Measurements from ENCODE around the gene SUPT20HL1. TPM values are rescaled to one million over a fixed set of nuclear protein-coding genes. Genes with fewer than 3 reads are reported as not detected.
"Not testable (repeated sequence)": the region's sequence is repeated elsewhere in the genome, so short reads cannot be mapped to it uniquely, and the experiment has no call there.

SUPT20HL1 gene
- total and polyA plus RNA-seq, 2 experiments from 2014 or later = not detected

- no peaks in the 10 kb centered on the region for H3K27me3 ChIP-seq (replicated peaks; ENCODE audit: insufficient read depth)
- H4K20me1 ChIP-seq (ENCODE audit: insufficient read depth) = no peaks in the 10 kb centered on the region
- no peak for TF ChIP-seq EZH2 (IDR thresholded peaks at IDR 0.05; ENCODE audit: insufficient read depth, poor library complexity, severe bottlenecking)
- no peak for TF ChIP-seq EZH2phosphoT487 (IDR thresholded peaks at IDR 0.05; ENCODE audit: insufficient read depth, low read depth)
- in situ Hi-C loops (cut with MboI) = no loop called here
- no peak overlapping the region for H3K27ac ChIP-seq
- H2AFZ ChIP-seq = no peak overlapping the region
- no peaks in the 10 kb centered on the region for H3K9me2 ChIP-seq (ENCODE audit: insufficient read depth)
- no peaks in the 10 kb centered on the region for H3K9me3 ChIP-seq (ENCODE audit: low read depth)
- no peaks in the 10 kb centered on the region for H3K79me2 ChIP-seq (ENCODE audit: insufficient read depth)
- H3K9ac ChIP-seq = no peak overlapping the region
- 69 to 85% methylated on average over 2 of the region's 2 CpGs for WGBS, 2 experiments (ENCODE audit: low coverage in 1 of 2, low lambda C conversion rate in 2 of 2, missing lambda C conversion rate in 2 of 2)
- H3K36me3 ChIP-seq (ENCODE audit: low read depth) = no peaks in the 10 kb centered on the region
- DNase-seq = no peak
- H3F3A ChIP-seq (ENCODE audit: insufficient read depth) = no peaks in the 10 kb centered on the region
- H3K4me2 ChIP-seq (ENCODE audit: unreplicated experiment) = no peak overlapping the region
- H3K4me1 ChIP-seq (ENCODE audit: insufficient read depth) = no peaks in the 10 kb centered on the region
- no peak overlapping the region for H3K4me3 ChIP-seq
Measured at GRCh38 chrX:24377195-24377594, 16.8 kb downstream of the SUPT20HL1 start.

GRCh38 chrX:24377911-24378468 lies 17.6 kb downstream of the SUPT20HL1 start:
- Histone ChIP-seq H3K27me3 (replicated peaks; ENCODE audit: insufficient read depth) (no peaks in the 10 kb centered on the region), H3K9me3 (ENCODE audit: low read depth) (no peaks in the 10 kb centered on the region), H3K4me1 (ENCODE audit: insufficient read depth) (no peaks in the 10 kb centered on the region), H3K36me3 (ENCODE audit: low read depth) (no peaks in the 10 kb centered on the region), H3K4me2 (ENCODE audit: unreplicated experiment) (no peak overlapping the region), H3K27ac (no peak overlapping the region), H2AFZ (no peak overlapping the region), H3K79me2 (ENCODE audit: insufficient read depth) (no peaks in the 10 kb centered on the region), H3K9me2 (ENCODE audit: insufficient read depth) (no peaks in the 10 kb centered on the region), H3K9ac (no peak overlapping the region), H3K4me3 (no peak overlapping the region), H4K20me1 (ENCODE audit: insufficient read depth) (no peaks in the 10 kb centered on the region), H3F3A (ENCODE audit: insufficient read depth) (no peaks in the 10 kb centered on the region)
- WGBS, 2 experiments (ENCODE audit: low coverage in 1 of 2, low lambda C conversion rate in 2 of 2, missing lambda C conversion rate in 2 of 2) = 100% methylated on average over 1 of the region's 1 CpG
- no peak for DNase-seq
- in situ Hi-C loops (cut with MboI) = no loop called here
- no peak for TF ChIP-seq EZH2 (IDR thresholded peaks at IDR 0.05; ENCODE audit: insufficient read depth, poor library complexity, severe bottlenecking)

- 46 to 57% methylated on average over 6 of the region's 6 CpGs for WGBS, 2 experiments (ENCODE audit: low coverage in 1 of 2, low lambda C conversion rate in 2 of 2, missing lambda C conversion rate in 2 of 2)
- Histone ChIP-seq H3K9me3 (ENCODE audit: low read depth) (no peaks in the 10 kb centered on the region), H3K4me2 (ENCODE audit: unreplicated experiment) (no peak overlapping the region), H3K4me3 (no peak overlapping the region), H3K4me1 (ENCODE audit: insufficient read depth) (no peaks in the 10 kb centered on the region), H3K9ac (no peak overlapping the region), H3K27me3 (replicated peaks; ENCODE audit: insufficient read depth) (no peaks in the 10 kb centered on the region), H3K9me2 (ENCODE audit: insufficient read depth) (no peaks in the 10 kb centered on the region), H4K20me1 (ENCODE audit: insufficient read depth) (no peaks in the 10 kb centered on the region), H3K27ac (no peak overlapping the region), H3F3A (ENCODE audit: insufficient read depth) (no peaks in the 10 kb centered on the region), H3K79me2 (ENCODE audit: insufficient read depth) (no peaks in the 10 kb centered on the region), H2AFZ (no peak overlapping the region), H3K36me3 (ENCODE audit: low read depth) (no peaks in the 10 kb centered on the region)
- in situ Hi-C loops (cut with MboI) = no loop called here
- no peak for TF ChIP-seq EZH2 (IDR thresholded peaks at IDR 0.05; ENCODE audit: insufficient read depth, poor library complexity, severe bottlenecking)
- no peak for TF ChIP-seq EZH2phosphoT487 (IDR thresholded peaks at IDR 0.05; ENCODE audit: insufficient read depth, low read depth)
- DNase-seq = no peak
Measured at GRCh38 chrX:24378706-24379105, 18.3 kb downstream of the SUPT20HL1 start.

- TF ChIP-seq EZH2phosphoT487 (IDR thresholded peaks at IDR 0.05; ENCODE audit: insufficient read depth, low read depth) (no peak), EZH2 (IDR thresholded peaks at IDR 0.05; ENCODE audit: insufficient read depth, poor library complexity, severe bottlenecking) (no peak)
Measured at GRCh38 chrX:24380262-24381187, 20.1 kb downstream of the SUPT20HL1 start.

GRCh38 chrX:24382315-24382714 lies 21.9 kb downstream of the SUPT20HL1 start:
- H3K9me3 ChIP-seq (ENCODE audit: low read depth); H2AFZ ChIP-seq; H3K9me2 ChIP-seq (ENCODE audit: insufficient read depth); H3F3A ChIP-seq (ENCODE audit: insufficient read depth); H3K36me3 ChIP-seq (ENCODE audit: low read depth); H3K4me1 ChIP-seq (ENCODE audit: insufficient read depth); H3K27me3 ChIP-seq (replicated peaks; ENCODE audit: insufficient read depth); H4K20me1 ChIP-seq (ENCODE audit: insufficient read depth); H3K9ac ChIP-seq; DNase-seq; H3K27ac ChIP-seq; H3K79me2 ChIP-seq (ENCODE audit: insufficient read depth); H3K4me3 ChIP-seq; H3K4me2 ChIP-seq (ENCODE audit: unreplicated experiment); in situ Hi-C loops (cut with MboI): not testable (repeated sequence)
- 48 to 60% methylated on average over 5 of the region's 5 CpGs for WGBS, 2 experiments (ENCODE audit: low coverage in 1 of 2, low lambda C conversion rate in 2 of 2, missing lambda C conversion rate in 2 of 2)

More at GRCh38 chrX:24380262-24381187, 20.1 kb downstream of the SUPT20HL1 start:
- Histone ChIP-seq H2AFZ (no peak overlapping the region), H3K9ac (no peak overlapping the region), H3K27me3 (replicated peaks; ENCODE audit: insufficient read depth) (no peaks in the 10 kb centered on the region), H3K4me2 (ENCODE audit: unreplicated experiment) (no peak overlapping the region), H3F3A (ENCODE audit: insufficient read depth) (no peaks in the 10 kb centered on the region), H3K4me3 (no peak overlapping the region), H3K36me3 (ENCODE audit: low read depth) (no peaks in the 10 kb centered on the region), H3K9me3 (ENCODE audit: low read depth) (no peaks in the 10 kb centered on the region), H4K20me1 (ENCODE audit: insufficient read depth) (no peaks in the 10 kb centered on the region), H3K4me1 (ENCODE audit: insufficient read depth) (no peaks in the 10 kb centered on the region), H3K9me2 (ENCODE audit: insufficient read depth) (no peaks in the 10 kb centered on the region), H3K27ac (no peak overlapping the region), H3K79me2 (ENCODE audit: insufficient read depth) (no peaks in the 10 kb centered on the region)
- in situ Hi-C loops (cut with MboI) = no loop called here
- no peak for DNase-seq
- 46 to 48% methylated on average over 9 of the region's 9 CpGs for WGBS, 2 experiments (ENCODE audit: low coverage in 1 of 2, low lambda C conversion rate in 2 of 2, missing lambda C conversion rate in 2 of 2)

All from GM23248 (cell line).